ENCODE data around the gene ETV6. TPM values are rescaled to one million over a fixed set of nuclear protein-coding genes. Genes with fewer than 3 reads are reported as not detected.
A peak's percentile ranks its signal among the peaks of the same experiment; 100 is the strongest.

Gene ETV6
- total RNA-seq, 2 donors from 2014 or later, result 102 to 110 TPM

DNA sequence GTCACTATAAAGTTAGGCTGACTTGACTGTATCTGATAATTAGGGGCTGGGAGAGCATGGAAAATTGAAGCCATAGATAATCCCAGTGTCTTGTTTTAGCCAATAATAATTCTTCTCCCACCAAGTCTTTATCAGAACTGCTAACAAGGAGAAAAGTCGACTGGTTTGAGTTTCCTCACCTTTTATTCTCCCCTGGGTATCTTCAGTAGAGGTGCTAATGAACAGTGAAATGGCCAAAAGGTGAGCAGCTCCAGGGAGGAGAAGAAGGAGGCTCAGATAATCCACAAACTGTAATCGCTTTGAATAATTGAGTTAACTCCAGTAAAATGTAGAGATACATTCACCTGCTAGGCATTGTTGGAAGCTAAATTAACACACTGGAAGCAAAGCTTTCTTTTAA is 72.6 kb downstream of the ETV6 start:
- H3K4me1 Mint-ChIP-seq (ENCODE audit: low read depth), result peaks cover 66% of the 10 kb centered on the region

DNA sequence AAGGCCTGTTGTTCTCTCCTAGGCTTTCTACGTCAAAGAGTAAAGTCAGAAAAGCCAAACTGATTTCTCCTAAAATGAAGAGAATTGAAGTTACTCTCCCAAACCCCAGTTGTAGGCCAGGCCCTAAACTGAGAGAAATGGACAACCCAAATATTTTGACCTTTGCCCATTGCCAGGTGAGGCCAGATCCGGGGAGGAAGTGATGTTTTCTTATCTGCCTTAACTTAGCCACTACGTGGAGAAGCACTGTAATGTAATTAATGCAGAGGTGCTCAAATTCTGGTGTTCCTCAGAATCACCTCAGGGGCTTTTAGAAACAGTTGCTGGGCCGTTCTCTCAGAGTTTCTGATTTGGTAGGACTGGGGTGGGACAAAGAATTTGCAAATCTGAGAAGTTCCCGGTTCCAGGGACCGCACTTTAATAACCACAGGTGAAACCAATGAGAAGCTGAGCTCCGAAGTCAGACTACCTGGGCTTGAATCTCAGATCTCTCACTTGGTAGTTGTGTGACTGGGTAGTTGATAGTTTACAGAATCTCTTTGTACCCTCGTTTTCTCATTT is 73.2 kb downstream of the ETV6 start:
- no peak for ATAC-seq (replicated peaks in 1 of 2)
- peaks cover 0 to 9% of the 10 kb centered on the region in 2 donors for H3K36me3 Mint-ChIP-seq (ENCODE audit: insufficient read depth in 2 of 2)
- no peak overlapping the region for H3K4me3 Mint-ChIP-seq
- H3K27me3 Mint-ChIP-seq (ENCODE audit: low read depth), result no peaks in the 10 kb centered on the region
- no peak overlapping the region for H3K27ac Mint-ChIP-seq
- DNase-seq, result no peak
- H3K9me3 Mint-ChIP-seq, result no peaks in the 10 kb centered on the region
- peaks cover 68% of the 10 kb centered on the region for H3K4me1 Mint-ChIP-seq (ENCODE audit: low read depth)

More for the DNA sequence above, 72.6 kb downstream of the ETV6 start:
- Mint-ChIP-seq H3K4me3 (no peak overlapping the region), H3K27ac (no peak overlapping the region), H3K9me3 (no peaks in the 10 kb centered on the region), H3K27me3 (ENCODE audit: low read depth) (no peaks in the 10 kb centered on the region), H3K36me3 (ENCODE audit: insufficient read depth in 2 of 2) (peaks cover 0 to 9% of the 10 kb centered on the region in 2 donors)
- ATAC-seq (replicated peaks in 1 of 2) (no peak), DNase-seq (no peak)

DNA sequence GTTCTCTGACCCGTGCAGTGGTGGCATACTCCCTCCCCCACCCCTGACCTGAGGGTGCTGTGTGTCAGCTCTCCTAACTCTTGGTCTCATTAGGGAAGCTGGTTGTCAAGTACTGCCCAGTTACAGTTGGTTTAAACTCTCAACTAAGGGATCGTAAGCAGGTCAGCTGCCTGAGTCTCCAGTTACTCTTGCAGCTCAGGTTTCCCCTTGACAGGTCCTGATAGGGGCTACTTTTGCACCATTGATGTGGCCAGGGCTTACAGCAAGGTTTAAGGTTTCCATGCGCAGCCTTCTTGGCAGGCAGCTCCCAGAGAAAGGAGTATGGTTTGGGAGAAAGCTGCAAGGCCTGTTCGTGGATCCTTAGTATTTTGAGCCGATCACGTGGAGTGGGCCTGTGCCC is 74.5 kb downstream of the ETV6 start:
- Mint-ChIP-seq H3K9me3 (no peaks in the 10 kb centered on the region), H3K36me3 (ENCODE audit: insufficient read depth in 2 of 2) (peaks cover 0 to 9% of the 10 kb centered on the region in 2 donors), H3K27me3 (ENCODE audit: low read depth) (no peaks in the 10 kb centered on the region), H3K27ac (no peak overlapping the region), H3K4me1 (ENCODE audit: low read depth) (peaks cover 70% of the 10 kb centered on the region), H3K4me3 (no peak overlapping the region)
- no peak for ATAC-seq (replicated peaks in 1 of 2)
- DNase-seq, result no peak

DNA sequence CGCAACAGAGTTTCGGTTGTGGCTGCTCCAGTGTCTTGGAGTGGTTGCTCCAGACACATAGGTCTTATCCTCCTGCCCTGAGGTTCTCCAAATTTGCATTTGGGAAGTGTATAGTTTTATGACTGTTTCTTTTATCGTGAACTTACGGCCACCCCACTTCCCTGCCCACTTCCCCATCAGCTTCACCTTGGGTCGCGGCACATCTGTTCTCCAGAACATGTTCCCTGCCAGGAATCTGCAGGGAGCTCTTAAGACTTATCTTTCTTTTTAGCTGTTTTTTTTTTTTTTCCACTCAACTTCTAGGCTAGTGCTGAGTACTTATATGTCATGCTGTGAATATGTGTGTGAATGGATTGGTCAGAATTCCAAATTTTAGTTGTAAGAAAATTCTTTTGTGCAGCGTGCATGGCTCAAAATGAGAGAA is 75.4 kb downstream of the ETV6 start:
- DNase-seq, result no peak
- H3K4me1 Mint-ChIP-seq (ENCODE audit: low read depth), result peaks cover 70% of the 10 kb centered on the region
- no peaks in the 10 kb centered on the region for H3K9me3 Mint-ChIP-seq
- no peaks in the 10 kb centered on the region for H3K27me3 Mint-ChIP-seq (ENCODE audit: low read depth)
- H3K27ac Mint-ChIP-seq, result no peak overlapping the region
- H3K36me3 Mint-ChIP-seq (ENCODE audit: insufficient read depth in 2 of 2), result peaks cover 0 to 10% of the 10 kb centered on the region in 2 donors
- no peak for ATAC-seq (replicated peaks in 1 of 2)
- no peak overlapping the region for H3K4me3 Mint-ChIP-seq

DNA sequence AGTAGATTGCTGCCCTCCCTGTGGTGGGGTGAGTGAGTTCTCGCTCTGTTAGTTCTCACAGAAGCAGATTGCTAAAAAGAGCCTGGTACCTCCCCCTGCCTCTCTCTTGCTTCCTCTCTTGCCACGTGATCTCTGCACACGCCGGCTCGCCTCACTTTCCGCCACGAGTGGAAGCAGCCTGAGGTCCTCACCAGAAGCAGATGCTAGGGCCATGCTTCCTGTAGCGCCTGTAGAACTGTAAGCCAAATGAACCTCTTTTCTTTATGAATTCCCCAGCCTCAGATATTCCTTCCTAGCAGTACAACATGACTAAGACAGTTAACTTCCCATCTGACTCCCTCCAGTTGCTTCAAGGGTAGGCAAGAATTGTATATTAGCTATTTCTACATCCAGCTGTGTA is 76.2 kb downstream of the ETV6 start:
- Mint-ChIP-seq H3K27me3 (ENCODE audit: low read depth) (no peaks in the 10 kb centered on the region), H3K27ac (no peak overlapping the region), H3K4me3 (no peak overlapping the region), H3K36me3 (ENCODE audit: insufficient read depth in 2 of 2) (peaks cover 2 to 12% of the 10 kb centered on the region in 2 donors), H3K4me1 (ENCODE audit: low read depth) (peaks cover 70% of the 10 kb centered on the region), H3K9me3 (no peaks in the 10 kb centered on the region)
- ATAC-seq (replicated peaks in 1 of 2), result no peak
- no peak for DNase-seq

DNA sequence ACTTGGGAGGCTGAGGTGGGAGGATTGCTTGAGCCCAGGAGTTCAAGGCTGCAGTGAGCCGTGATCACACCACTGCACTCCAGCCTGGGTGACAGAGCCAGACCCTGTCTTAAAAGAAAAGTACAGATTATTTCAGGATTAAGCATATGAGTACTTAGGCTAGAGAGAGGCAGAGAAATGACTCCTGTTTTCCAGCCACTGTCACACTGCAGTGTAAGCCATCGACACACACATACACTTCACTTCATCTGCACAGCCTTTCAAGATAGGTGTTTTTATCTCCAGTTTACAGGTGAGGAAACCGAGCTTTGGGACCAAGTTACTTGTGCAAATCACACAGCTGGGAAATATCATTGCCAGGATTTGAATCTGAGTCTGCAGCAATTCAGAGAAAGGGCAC is 77.2 kb downstream of the ETV6 start:
- no peak overlapping the region for H3K27ac Mint-ChIP-seq
- DNase-seq, result no peak

DNA sequence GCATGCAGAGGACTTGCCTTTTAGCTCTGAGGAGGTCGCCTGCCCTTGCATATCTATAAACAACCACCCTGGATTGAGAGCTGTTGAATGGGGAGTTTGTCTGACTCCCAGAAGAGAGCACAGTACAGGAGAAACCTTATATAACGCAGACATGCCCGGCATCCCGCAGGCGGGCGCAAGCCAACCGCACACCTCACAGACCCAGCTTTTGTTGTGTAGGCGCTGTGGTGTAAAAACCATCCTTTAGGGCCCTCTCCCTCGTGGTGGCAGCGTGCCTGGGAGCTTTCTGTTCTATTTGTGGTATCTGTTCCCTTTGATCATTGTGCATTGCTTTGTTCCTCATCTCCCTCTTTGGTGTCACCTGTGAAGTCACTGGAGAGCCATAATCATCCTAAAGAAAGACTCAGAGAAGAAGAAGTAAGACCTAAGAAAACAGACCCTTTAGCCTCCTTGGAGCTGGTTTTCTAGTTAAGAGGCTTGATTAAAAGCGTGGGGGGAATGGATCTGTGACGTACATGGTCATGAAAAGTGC is 77.7 kb downstream of the ETV6 start:
- DNase-seq (peak; percentile 48 to 70), ATAC-seq (replicated peaks in 1 of 2) (peak; percentile 52 to 80)
- Mint-ChIP-seq H3K4me3 (peak overlapping the region; percentile 31 to 70), H3K27me3 (ENCODE audit: low read depth) (no peaks in the 10 kb centered on the region), H3K4me1 (ENCODE audit: low read depth) (peaks cover 82% of the 10 kb centered on the region), H3K27ac (no peak overlapping the region), H3K9me3 (no peaks in the 10 kb centered on the region), H3K36me3 (ENCODE audit: insufficient read depth in 2 of 2) (peaks cover 2 to 14% of the 10 kb centered on the region in 2 donors)

More for the DNA sequence above, 77.2 kb downstream of the ETV6 start:
- ATAC-seq (replicated peaks in 1 of 2), result peak; percentile 43 to 44
- Mint-ChIP-seq H3K9me3 (no peaks in the 10 kb centered on the region), H3K4me3 (peak overlapping the region; percentile 31 to 70), H3K27me3 (ENCODE audit: low read depth) (no peaks in the 10 kb centered on the region), H3K36me3 (ENCODE audit: insufficient read depth in 2 of 2) (peaks cover 2 to 14% of the 10 kb centered on the region in 2 donors), H3K4me1 (ENCODE audit: low read depth) (peaks cover 77% of the 10 kb centered on the region)

DNA sequence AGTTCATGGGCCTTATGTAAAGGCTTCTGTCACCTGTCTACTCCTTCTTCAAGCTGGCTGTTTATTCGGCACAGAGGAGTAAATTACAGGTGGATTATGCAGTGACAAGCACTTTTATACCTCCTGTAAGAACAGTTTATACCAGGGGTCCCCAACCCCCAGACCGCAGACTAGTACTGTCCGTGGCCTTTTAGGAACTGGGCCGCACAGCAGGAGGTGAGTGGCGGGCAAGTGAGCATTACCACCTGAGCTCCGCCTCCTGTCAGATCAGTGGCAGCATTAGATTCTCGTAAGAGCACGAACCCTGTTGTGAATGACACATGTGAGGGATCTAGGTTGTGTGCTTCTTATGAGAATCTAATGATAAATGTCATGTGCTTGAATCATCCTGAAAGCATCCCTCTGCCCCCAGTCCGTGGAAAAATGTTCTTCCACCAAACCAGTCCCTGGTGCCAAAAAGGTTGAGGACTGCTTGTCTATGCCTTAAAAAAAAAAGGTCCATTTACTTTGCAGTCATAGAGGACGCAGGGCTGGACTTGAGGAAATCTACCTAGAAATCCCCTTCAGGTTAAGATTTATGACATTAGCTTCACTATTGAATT is 78.8 kb downstream of the ETV6 start:
- Mint-ChIP-seq H3K27me3 (ENCODE audit: low read depth) (no peaks in the 10 kb centered on the region), H3K36me3 (ENCODE audit: insufficient read depth in 2 of 2) (peaks cover 2 to 14% of the 10 kb centered on the region in 2 donors), H3K4me1 (ENCODE audit: low read depth) (peaks cover 93% of the 10 kb centered on the region), H3K4me3 (no peak overlapping the region), H3K9me3 (no peaks in the 10 kb centered on the region), H3K27ac (no peak overlapping the region)
- ATAC-seq (replicated peaks in 1 of 2) (no peak), DNase-seq (no peak)

DNA sequence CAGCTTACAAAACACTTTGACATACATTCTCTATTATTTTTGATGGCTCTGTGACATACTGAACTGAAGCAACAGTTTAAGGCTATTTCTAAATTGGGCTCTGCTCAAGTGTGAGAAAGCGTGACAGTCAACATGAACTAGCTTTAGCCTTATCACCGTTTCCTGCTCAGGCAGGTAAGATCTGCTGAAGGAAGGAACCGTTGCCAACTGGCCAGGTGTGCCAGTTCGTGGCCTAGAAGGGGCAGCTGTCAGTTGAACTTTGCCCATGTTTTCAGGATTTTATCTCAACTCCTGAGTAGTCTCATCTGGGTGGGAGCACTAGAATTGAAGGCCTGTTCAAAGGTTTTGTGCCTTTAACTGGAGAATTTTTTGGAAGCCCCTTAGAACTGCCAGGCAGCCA is 79.5 kb downstream of the ETV6 start:
- Mint-ChIP-seq H3K4me1 (ENCODE audit: low read depth) (peaks cover 93% of the 10 kb centered on the region), H3K27ac (no peak overlapping the region), H3K4me3 (peak overlapping the region in 1 of 2 donors; percentile 27), H3K27me3 (ENCODE audit: low read depth) (no peaks in the 10 kb centered on the region), H3K36me3 (ENCODE audit: insufficient read depth in 2 of 2) (peaks cover 2 to 13% of the 10 kb centered on the region in 2 donors), H3K9me3 (no peaks in the 10 kb centered on the region)
- ATAC-seq (replicated peaks in 1 of 2) (no peak), DNase-seq (no peak)

DNA sequence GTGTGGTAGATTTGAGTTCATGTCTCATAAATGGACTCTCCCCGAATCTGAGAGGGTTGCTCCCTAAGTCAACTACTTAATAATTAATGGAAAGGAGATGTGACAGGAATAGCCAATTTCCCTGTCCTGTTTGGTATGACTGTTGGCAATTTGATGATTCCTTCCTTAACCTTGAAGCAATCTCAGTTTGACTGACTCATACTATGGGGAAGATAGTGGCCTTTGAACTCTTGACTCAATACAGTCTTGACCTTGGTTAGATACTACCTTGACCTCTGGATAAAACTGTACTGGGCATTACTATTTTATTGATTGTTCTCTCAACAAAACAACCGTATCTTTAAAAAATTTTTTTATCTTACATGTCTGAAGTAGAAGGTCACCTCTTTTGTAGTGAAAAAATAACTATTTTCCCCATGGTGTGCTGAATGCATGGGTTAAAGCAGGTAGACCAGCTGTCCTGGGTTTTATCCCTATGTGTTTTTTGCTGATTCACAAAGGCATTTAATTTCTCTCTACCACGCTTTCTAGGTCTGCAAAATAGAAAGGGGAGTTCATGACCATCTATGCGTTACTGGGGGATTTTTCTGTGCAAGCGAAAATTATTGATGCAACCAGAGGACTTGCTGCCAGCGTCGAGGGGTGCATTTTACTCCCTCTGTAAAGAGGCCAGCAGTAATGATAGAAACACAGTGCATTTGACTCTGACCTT is 80.1 kb downstream of the ETV6 start:
- peak overlapping the region; percentile 27 for H3K27ac Mint-ChIP-seq
- ATAC-seq (replicated peaks in 1 of 2), result peak in 1 of 2 donors; percentile 35
- H3K27me3 Mint-ChIP-seq (ENCODE audit: low read depth), result no peaks in the 10 kb centered on the region

DNA sequence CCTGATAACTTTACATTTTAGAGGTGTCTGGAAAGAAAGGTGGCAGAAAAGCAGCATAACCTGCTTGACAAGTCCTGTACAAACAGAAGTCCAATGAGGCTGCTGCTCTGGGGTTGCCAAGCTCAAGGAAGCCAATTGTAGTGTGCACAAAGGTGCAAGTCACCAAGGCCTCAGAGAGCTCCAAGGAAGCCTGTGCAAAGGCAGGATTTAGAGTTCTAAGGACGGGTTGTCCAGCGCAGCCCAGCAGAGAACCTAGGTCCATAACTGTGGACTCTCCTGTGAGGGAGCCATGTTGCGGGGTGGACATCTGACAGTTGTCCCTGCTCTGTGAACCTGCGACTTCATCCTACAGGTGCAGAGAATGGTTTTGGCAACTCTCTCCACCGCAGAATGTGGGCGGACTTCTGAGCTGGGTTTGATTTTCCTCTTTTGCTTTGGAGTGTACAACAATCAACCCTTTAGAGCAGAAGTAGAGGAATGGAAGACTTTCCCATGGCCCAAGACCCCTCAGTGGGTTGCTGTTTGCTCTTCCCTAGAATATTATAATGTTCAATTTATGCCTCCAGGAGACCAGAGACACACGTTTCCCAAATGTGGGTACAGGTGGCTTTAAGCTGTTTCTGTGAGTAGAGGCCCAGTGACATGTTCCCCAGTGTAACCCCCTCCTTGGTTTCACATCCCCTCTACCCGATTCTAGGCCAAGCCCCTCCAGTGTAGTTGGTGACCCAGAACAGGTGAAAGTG is 81.0 kb downstream of the ETV6 start:
- peak; percentile 9 to 15 for DNase-seq
- H3K27ac Mint-ChIP-seq, result peak overlapping the region; percentile 23
- peaks cover 89% of the 10 kb centered on the region for H3K4me1 Mint-ChIP-seq (ENCODE audit: low read depth)
- peak overlapping the region; percentile 72 to 76 for H3K4me3 Mint-ChIP-seq
- H3K27me3 Mint-ChIP-seq (ENCODE audit: low read depth), result no peaks in the 10 kb centered on the region
- no peaks in the 10 kb centered on the region for H3K9me3 Mint-ChIP-seq
- peaks cover 2 to 15% of the 10 kb centered on the region in 2 donors for H3K36me3 Mint-ChIP-seq (ENCODE audit: insufficient read depth in 2 of 2)
- no peak for ATAC-seq (replicated peaks in 1 of 2)

More for the DNA sequence above, 80.1 kb downstream of the ETV6 start:
- peaks cover 2 to 16% of the 10 kb centered on the region in 2 donors for H3K36me3 Mint-ChIP-seq (ENCODE audit: insufficient read depth in 2 of 2)
- peak overlapping the region; percentile 40 to 72 for H3K4me3 Mint-ChIP-seq
- H3K4me1 Mint-ChIP-seq (ENCODE audit: low read depth), result peaks cover 93% of the 10 kb centered on the region
- no peak for DNase-seq
- H3K9me3 Mint-ChIP-seq, result no peaks in the 10 kb centered on the region

DNA sequence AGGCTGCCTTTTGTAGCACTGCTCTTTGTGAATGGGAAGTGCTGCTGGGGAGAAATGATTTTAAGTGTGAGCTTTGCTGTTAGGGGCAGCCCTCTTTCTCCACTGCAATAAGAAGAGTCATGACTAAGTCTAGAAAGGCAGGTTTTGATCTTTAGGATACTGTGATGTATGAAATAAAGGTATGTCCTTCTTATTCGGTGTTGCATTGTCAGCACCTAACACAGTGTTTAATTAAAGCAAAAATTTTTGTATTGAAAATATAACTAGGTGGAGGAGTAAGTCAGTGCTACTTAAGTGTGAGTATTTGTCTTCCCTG is 81.5 kb downstream of the ETV6 start:
- H3K4me3 Mint-ChIP-seq, result peak overlapping the region; percentile 72 to 76
- no peaks in the 10 kb centered on the region for H3K27me3 Mint-ChIP-seq (ENCODE audit: low read depth)

DNA sequence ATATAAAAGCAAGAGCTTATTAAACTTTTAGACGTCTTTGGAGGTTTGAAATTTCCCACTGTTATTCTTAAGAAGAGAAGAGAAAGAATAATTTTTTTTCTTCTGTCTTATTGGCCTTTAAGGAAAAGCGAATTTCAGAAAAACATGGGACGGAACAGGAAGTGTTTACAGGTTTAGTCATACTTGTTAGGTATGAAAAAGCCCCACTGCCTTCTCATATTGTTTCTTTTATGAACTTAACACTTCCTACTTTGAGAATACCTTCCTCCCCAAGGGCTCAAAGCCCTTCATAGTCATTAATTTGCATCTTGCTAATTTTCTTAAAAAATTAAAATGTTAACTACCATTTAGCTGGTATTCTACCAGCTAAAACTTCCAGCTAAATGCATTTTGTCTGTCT is 82.0 kb downstream of the ETV6 start:
- Mint-ChIP-seq H3K4me1 (ENCODE audit: low read depth) (peaks cover 87% of the 10 kb centered on the region), H3K27ac (peak overlapping the region; percentile 23), H3K9me3 (no peaks in the 10 kb centered on the region), H3K36me3 (ENCODE audit: insufficient read depth in 2 of 2) (peaks cover 2 to 9% of the 10 kb centered on the region in 2 donors), H3K27me3 (ENCODE audit: low read depth) (no peaks in the 10 kb centered on the region), H3K4me3 (peak overlapping the region; percentile 72 to 76)
- ATAC-seq (replicated peaks in 1 of 2), result peak; percentile 22 to 34
- DNase-seq, result no peak

More for the DNA sequence above, 81.5 kb downstream of the ETV6 start:
- peak; percentile 44 to 63 for ATAC-seq (replicated peaks in 1 of 2)
- DNase-seq, result peak in 1 of 2 donors; percentile 16
- no peaks in the 10 kb centered on the region for H3K9me3 Mint-ChIP-seq
- H3K4me1 Mint-ChIP-seq (ENCODE audit: low read depth), result peaks cover 87% of the 10 kb centered on the region
- peaks cover 2 to 10% of the 10 kb centered on the region in 2 donors for H3K36me3 Mint-ChIP-seq (ENCODE audit: insufficient read depth in 2 of 2)
- H3K27ac Mint-ChIP-seq, result peak overlapping the region; percentile 23

All from activated T-cell treated with anti-CD3 and anti-CD28 coated beads, Interleukin-2, amount 50 U/mL, for 72 hours (primary cell).